ENCODE data around the gene CORIN.

GRCh38 chr4:47661741-47662140 lies 176.1 kb downstream of the CORIN start:
- TF ChIP-seq ZNF664 (tag by site-specific recombination; IDR thresholded peaks at IDR 0.05) (no peak), ZNF24 (tag by site-specific recombination; IDR thresholded peaks at IDR 0.05) (no peak), ZNF600 (tag by site-specific recombination; IDR thresholded peaks at IDR 0.05) (no peak), CTCF (tag by site-specific recombination; IDR thresholded peaks at IDR 0.05) (no peak), ZNF202 (tag by site-specific recombination; IDR thresholded peaks at IDR 0.05; ENCODE audit: borderline replicate concordance) (no peak), HOXA7 (CRISPR knock-in tag; IDR thresholded peaks at IDR 0.05; ENCODE audit: borderline replicate concordance) (no peak), MZF1 (tag by site-specific recombination; IDR thresholded peaks at IDR 0.05; ENCODE audit: borderline replicate concordance) (no peak), ZNF677 (tag by site-specific recombination; IDR thresholded peaks at IDR 0.05) (no peak), PRDM10 (tag by site-specific recombination; IDR thresholded peaks at IDR 0.05) (no peak), ZNF76 (tag by site-specific recombination; IDR thresholded peaks at IDR 0.05; ENCODE audit: borderline replicate concordance, low read depth) (no peak), ZNF530 (tag by site-specific recombination; IDR thresholded peaks at IDR 0.05; ENCODE audit: low read depth) (no peak), ZNF747 (tag by site-specific recombination; IDR thresholded peaks at IDR 0.05) (no peak), ZNF777 (tag by site-specific recombination; IDR thresholded peaks at IDR 0.05; ENCODE audit: borderline replicate concordance) (no peak), SP2 (tag by site-specific recombination; IDR thresholded peaks at IDR 0.05) (no peak)
